ENCODE measurements around the gene ALKBH7.

ALKBH7 gene

DNA sequence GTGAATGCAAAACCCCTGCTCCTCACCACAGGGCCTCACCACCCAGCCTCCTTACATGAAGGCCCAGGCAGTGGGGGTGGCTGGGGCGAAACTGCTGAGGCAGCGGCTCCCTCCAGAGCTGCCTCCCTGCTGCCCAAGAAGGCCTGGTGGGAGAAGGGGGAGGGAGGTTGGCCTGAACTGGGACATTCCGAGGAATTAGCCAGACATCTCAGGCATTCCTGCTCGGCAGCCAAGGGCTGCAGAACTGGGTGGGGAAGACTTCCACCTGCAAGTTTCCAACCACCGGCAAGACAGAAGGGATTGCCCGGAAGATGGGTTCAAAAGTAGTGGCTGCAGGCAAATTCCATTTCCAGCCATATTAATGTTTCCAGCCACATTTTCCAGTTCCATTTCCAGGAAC lies 5.4 kb downstream of the ALKBH7 start:
- H3K4me3 ChIP-seq (ENCODE audit: low read depth, low read length), result no peak overlapping the region
- TF ChIP-seq, protein P1, sequence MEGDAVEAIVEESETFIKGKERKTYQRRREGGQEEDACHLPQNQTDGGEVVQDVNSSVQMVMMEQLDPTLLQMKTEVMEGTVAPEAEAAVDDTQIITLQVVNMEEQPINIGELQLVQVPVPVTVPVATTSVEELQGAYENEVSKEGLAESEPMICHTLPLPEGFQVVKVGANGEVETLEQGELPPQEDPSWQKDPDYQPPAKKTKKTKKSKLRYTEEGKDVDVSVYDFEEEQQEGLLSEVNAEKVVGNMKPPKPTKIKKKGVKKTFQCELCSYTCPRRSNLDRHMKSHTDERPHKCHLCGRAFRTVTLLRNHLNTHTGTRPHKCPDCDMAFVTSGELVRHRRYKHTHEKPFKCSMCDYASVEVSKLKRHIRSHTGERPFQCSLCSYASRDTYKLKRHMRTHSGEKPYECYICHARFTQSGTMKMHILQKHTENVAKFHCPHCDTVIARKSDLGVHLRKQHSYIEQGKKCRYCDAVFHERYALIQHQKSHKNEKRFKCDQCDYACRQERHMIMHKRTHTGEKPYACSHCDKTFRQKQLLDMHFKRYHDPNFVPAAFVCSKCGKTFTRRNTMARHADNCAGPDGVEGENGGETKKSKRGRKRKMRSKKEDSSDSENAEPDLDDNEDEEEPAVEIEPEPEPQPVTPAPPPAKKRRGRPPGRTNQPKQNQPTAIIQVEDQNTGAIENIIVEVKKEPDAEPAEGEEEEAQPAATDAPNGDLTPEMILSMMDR (IDR thresholded peaks at IDR 0.05; ENCODE audit: borderline replicate concordance, insufficient read depth, low read depth, low read length), result no peak

DNA sequence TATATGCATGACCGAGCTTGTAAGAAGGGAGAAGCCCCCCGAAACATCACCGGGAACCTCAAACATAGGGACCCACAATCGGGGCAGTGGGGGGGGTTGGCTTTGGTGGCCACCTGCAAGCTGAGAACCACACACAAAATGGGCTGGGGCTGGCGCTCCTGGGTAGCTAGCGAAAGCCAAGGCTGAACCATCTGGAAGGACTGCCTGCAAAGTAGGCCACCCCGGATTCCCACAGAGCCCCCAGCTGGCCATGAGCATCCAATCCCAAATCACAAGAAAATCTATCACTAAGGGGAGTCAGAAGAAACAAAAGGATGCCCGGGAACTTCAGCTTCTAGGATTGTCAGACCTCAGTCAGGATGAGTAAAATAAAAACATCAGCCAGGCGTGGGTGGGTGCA lies 5.9 kb downstream of the ALKBH7 start:
- TF ChIP-seq, protein P1 (IDR thresholded peaks at IDR 0.05; ENCODE audit: borderline replicate concordance, insufficient read depth, low read depth, low read length), result no peak
- H3K4me3 ChIP-seq (ENCODE audit: low read depth, low read length), result no peak overlapping the region

DNA sequence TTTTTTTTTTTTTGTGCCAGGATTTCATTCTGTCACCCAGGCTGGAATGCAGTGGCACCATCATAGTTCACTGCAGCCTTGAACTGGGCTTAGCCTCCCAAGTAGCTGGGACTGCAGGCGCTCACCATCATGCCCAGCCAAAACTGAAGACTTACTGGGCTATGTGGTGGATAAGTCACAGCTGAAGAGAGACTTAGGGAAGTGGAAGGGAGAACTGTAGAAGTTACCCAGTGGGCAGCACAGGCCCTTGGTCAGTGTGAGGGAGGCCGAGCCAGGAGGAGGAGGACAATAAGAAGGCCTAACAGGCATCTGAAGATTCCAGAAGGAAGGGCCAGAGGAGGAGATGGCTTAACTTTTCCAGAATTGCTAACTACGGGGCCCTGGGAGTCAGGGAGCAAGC lies 7.2 kb downstream of the ALKBH7 start:
- TF ChIP-seq, protein P1 (IDR thresholded peaks at IDR 0.05; ENCODE audit: borderline replicate concordance, insufficient read depth, low read depth, low read length), result no peak
- no peak overlapping the region for H3K4me3 ChIP-seq (ENCODE audit: low read depth, low read length)

DNA sequence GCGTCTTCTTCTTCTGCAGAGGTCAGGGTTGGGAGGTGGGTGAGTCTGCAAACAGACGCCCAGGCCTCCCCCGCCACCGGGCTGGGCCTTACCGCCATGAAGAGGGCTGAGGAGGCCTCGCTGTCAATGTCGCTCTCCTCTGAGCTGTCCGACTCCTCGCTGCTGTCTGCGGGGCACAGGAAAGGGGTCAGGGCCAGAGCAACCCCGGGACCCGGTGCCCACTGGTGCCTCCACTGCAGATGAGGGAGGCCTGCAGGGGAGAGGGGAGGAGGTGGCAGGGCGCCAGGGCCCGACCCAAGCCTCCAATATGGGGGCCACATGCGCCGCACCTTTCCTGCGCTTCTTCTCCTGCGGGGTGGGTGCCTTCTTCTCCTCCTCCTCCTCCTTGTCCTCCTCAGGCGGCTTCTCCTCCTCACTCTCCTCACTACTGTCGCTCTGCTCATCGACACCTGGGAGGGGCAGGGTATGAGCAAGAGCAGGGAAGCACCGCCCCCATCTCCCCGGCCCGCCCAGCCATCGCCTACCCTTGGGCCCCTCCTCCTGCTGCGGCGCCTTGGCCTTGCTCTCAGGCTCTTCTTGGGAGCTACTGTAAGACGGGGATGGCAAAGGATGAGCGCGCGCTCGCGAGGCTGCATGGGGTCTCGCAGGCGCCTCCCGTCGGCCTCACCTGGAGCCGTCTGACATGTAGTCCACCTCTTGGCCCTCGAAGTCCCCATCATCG lies 8.6 kb downstream of the ALKBH7 start:
- TF ChIP-seq, protein P1 (IDR thresholded peaks at IDR 0.05; ENCODE audit: borderline replicate concordance, insufficient read depth, low read depth, low read length), result no peak

DNA sequence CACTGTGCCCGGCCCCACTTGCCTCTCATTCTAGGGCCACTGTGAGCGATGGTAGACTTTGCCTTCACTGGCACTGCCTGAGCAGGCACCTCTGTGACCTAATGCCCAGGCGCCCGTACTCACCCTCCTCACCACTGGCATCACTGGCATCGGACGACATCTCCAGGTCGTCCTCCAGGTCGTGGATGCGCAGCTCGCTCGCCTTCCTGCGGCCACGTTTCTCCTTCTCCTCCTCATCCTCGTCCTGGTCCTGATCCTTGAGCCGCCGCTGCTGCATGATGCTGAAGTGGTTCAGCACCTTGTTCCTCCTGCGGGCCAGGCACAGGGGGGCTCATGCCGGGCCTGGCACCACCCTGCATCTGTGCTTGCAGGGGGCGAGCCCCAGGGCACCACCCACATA lies 10.6 kb downstream of the ALKBH7 start:
- TF ChIP-seq, protein P1 (IDR thresholded peaks at IDR 0.05; ENCODE audit: borderline replicate concordance, insufficient read depth, low read depth, low read length), result no peak
- H3K4me3 ChIP-seq (ENCODE audit: low read depth, low read length), result no peak overlapping the region

More for the DNA sequence above, 8.6 kb downstream of the ALKBH7 start:
- H3K4me3 ChIP-seq (ENCODE audit: low read depth, low read length), result no peak overlapping the region

DNA sequence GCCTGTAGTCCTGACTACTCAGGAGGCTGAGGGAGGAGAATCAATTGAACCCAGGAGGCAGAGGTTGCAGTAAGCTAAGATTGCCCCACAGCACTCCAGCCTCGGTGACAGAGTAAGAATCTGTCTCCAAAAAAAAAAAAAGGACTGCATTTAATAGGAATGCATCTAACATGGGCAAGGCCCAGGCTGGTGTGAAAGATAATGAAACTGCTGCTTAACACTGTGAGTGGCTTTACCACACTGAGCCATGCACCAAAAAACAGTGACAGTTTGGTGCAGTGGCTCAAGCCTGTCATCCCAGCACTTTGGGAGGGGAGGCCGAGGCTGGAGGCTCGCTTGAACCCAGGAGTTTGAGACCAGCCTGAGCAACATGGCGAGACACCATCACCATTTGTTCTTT lies 11.8 kb downstream of the ALKBH7 start:
- TF ChIP-seq, protein P1 (IDR thresholded peaks at IDR 0.05; ENCODE audit: borderline replicate concordance, insufficient read depth, low read depth, low read length), result no peak
- no peak overlapping the region for H3K4me3 ChIP-seq (ENCODE audit: low read depth, low read length)

DNA sequence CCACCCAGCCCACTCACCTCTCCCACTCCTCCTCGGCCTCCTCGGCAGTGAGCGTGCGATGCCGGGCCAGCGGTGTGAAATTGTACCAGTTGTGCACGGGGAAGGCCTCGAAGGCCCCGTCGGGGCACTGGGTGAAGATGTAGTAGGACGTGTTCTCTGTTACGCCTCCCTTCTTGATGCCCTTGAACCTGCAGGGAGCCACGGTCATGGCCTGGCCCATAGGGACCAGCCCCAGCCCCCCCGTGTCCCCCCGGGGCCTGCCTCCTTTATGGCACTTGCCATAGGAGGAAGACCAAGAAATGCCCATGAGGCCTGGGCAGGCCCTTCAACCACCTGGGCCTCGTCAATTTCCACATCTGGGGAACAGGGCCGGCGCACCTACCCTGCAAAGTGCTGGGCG lies 14.8 kb downstream of the ALKBH7 start:
- TF ChIP-seq, protein P1 (IDR thresholded peaks at IDR 0.05; ENCODE audit: borderline replicate concordance, insufficient read depth, low read depth, low read length), result no peak
- H3K4me3 ChIP-seq (ENCODE audit: low read depth, low read length), result no peak overlapping the region

Measured in GM12875 (cell line).